ENCODE data around the gene KRTAP5-9.
"Not testable (repeated sequence)": the region's sequence is repeated elsewhere in the genome, so short reads cannot be mapped to it uniquely, and the experiment has no call there.

GRCh38 chr11:71582969-71583368, 34.7 kb downstream of the KRTAP5-9 start:
- not testable (repeated sequence) for TF ChIP-seq MAX (IDR thresholded peaks at IDR 0.05); REST (IDR thresholded peaks at IDR 0.05); CTCF (IDR thresholded peaks at IDR 0.05; ENCODE audit: low read depth, low read length, missing input control); JUND (IDR thresholded peaks at IDR 0.05); TAF1 (conservative IDR thresholded peaks at IDR 0.05); GABPA (IDR thresholded peaks at IDR 0.05 in 1 of 2, conservative IDR thresholded peaks at IDR 0.05 in 1 of 2); SP1 (IDR thresholded peaks at IDR 0.05); ZBTB33 (IDR thresholded peaks at IDR 0.05); RAD21 (IDR thresholded peaks at IDR 0.05)

Measured in liver (tissue), 3 donors.